Upper lobe of left lung (tissue), 6 donors: ENCODE data around the gene ABCA13. TPM values are rescaled to one million over a fixed set of nuclear protein-coding genes. Genes with fewer than 3 reads are reported as not detected.

Experiments used
- ATAC-seq, 2 donors: fragments of 200-7000 bp; cut with Tn5 transposase; one replicate each; pipeline ENCODE4 v1.9.1; 2022; ENCODE audit warnings: mild to moderate bottlenecking in 2 of 2, moderate library complexity in 2 of 2; ENCODE audit not compliant: low FRiP score in 2 of 2
- DNase-seq, 2 donors: peaks; one replicate each; pipeline ENCODE4 v3.0.0-alpha.2; 2019 to 2020
- H3K27ac ChIP-seq, 4 donors: fragments of 200-600 bp; sonication (generic); one replicate each; pipeline ENCODE4 v1.5.1; 2016 to 2019
- H3K27me3 ChIP-seq, 4 donors: fragments of 200-600 bp; sonication (generic); one replicate each; pipeline ENCODE4 v1.5.1; 2017 to 2019
- H3K36me3 ChIP-seq, 4 donors: fragments of 200-600 bp; sonication (generic); one replicate each; pipeline ENCODE4 v1.5.1; 2016 to 2019
- H3K4me1 ChIP-seq, 4 donors: fragments of 200-600 bp; sonication (generic); one replicate each; pipeline ENCODE4 v1.5.1; 2018 to 2019
- H3K4me3 ChIP-seq, 4 donors: fragments of 200-600 bp; sonication (generic); one replicate each; pipeline ENCODE4 v1.5.1; 2017 to 2019; ENCODE audit warnings: mild to moderate bottlenecking in 2 of 4, moderate library complexity in 1 of 4
- H3K9me3 ChIP-seq, 4 donors: fragments of 200-600 bp; sonication (generic); one replicate each; pipeline ENCODE4 v1.5.1; 2018 to 2019
- CTCF ChIP-seq, 6 experiments: fragments of 450-650 bp in 4 of 6; fragments of 200-600 bp in 2 of 6; sonication (generic) in 2 of 6; IDR thresholded peaks; one replicate each; pipeline ENCODE4 v1.5.1; 2016 to 2019; ENCODE audit warnings: antibody characterized with exemption in 6 of 6
- EP300 ChIP-seq, 4 donors: sonication (generic); formaldehyde crosslinking; IDR thresholded peaks; one replicate each; pipeline ENCODE4 v1.5.1; 2017; ENCODE audit warnings: antibody characterized with exemption in 4 of 4, control low read depth in 2 of 4
- POLR2A ChIP-seq, 4 donors: fragments of 450-650 bp; IDR thresholded peaks; one replicate each; pipeline ENCODE4 v1.5.1; 2016 to 2017; ENCODE audit warnings: antibody characterized with exemption in 4 of 4, mild to moderate bottlenecking in 2 of 4
- POLR2AphosphoS5 ChIP-seq, 2 donors: sonication (generic); formaldehyde crosslinking; IDR thresholded peaks; one replicate each; pipeline ENCODE4 v1.5.1; 2017; ENCODE audit warnings: antibody characterized with exemption in 2 of 2
- WGBS, 2 donors: methylation state at CpG; one replicate each; pipeline ENCODE4 v1.1.5; 2017 to 2018; 5-methylcytosine and 5-hydroxymethylcytosine counted together
- total RNA-seq, 6 donors: library from RNA; depleted of rRNA in 4 of 6; stranded (reverse); fragments of >200 nt in 4 of 6; gene quantifications; one replicate each; pipeline versions ENCODE4 v1.1.0 to v1.2.1, GENCODE V29; 2016 to 2021
- donor health status: DM: no; HTN: no; CAD: no; lungs with moderate emphysema.
- donor health status: DM: no; HTN: yes; CAD: no; lungs with severe emphysema.

Gene ABCA13
- total RNA-seq, 6 donors from 2014 or later, result 0.49 to 27.7 (median 7.1) TPM

GRCh38 chr7:48537561-48537960, 366.3 kb downstream of the ABCA13 start:
- Histone ChIP-seq H3K27me3 (no peaks in the 10 kb centered on the region), H3K9me3 (peaks cover 0 to 7% (median 1%) of the 10 kb centered on the region in 4 donors), H3K4me3 (no peak overlapping the region), H3K36me3 (no peaks in the 10 kb centered on the region), H3K27ac (no peak overlapping the region), H3K4me1 (no peaks in the 10 kb centered on the region)
- DNase-seq, result no peak
- WGBS, 2 donors, result 92 to 98% methylated on average over 2 of the region's 2 CpGs
- TF ChIP-seq POLR2AphosphoS5 (IDR thresholded peaks at IDR 0.05) (no peak), EP300 (IDR thresholded peaks at IDR 0.05) (no peak), POLR2A (IDR thresholded peaks at IDR 0.05) (no peak), CTCF (IDR thresholded peaks at IDR 0.05) (no peak)
- ATAC-seq, result no peak

GRCh38 chr7:48540746-48541145, 369.5 kb downstream of the ABCA13 start:
- Histone ChIP-seq H3K27me3 (no peaks in the 10 kb centered on the region), H3K9me3 (peaks cover 0 to 7% (median 0%) of the 10 kb centered on the region in 4 donors), H3K36me3 (no peaks in the 10 kb centered on the region), H3K4me1 (no peaks in the 10 kb centered on the region), H3K4me3 (no peak overlapping the region), H3K27ac (no peak overlapping the region)
- no peak for TF ChIP-seq CTCF (IDR thresholded peaks at IDR 0.05)
- no peak for TF ChIP-seq EP300 (IDR thresholded peaks at IDR 0.05)
- TF ChIP-seq POLR2A (IDR thresholded peaks at IDR 0.05), result no peak
- no peak for TF ChIP-seq POLR2AphosphoS5 (IDR thresholded peaks at IDR 0.05)
- 23 to 37% methylated on average over 1 of the region's 1 CpG for WGBS, 2 donors
- no peak for ATAC-seq
- DNase-seq, result no peak

- ATAC-seq, result no peak
- Histone ChIP-seq H3K36me3 (no peaks in the 10 kb centered on the region), H3K4me3 (no peak overlapping the region), H3K27me3 (no peaks in the 10 kb centered on the region), H3K4me1 (no peaks in the 10 kb centered on the region), H3K27ac (no peak overlapping the region), H3K9me3 (no peaks in the 10 kb centered on the region)
- TF ChIP-seq CTCF (IDR thresholded peaks at IDR 0.05), result no peak
- no peak for TF ChIP-seq POLR2AphosphoS5 (IDR thresholded peaks at IDR 0.05)
- TF ChIP-seq POLR2A (IDR thresholded peaks at IDR 0.05), result no peak
- no peak for TF ChIP-seq EP300 (IDR thresholded peaks at IDR 0.05)
- DNase-seq, result no peak
- WGBS, 2 donors, result 88 to 93% methylated on average over 2 of the region's 2 CpGs
Measured at GRCh38 chr7:48548667-48549066, 377.4 kb downstream of the ABCA13 start.

GRCh38 chr7:48551652-48552051, 380.4 kb downstream of the ABCA13 start:
- TF ChIP-seq POLR2AphosphoS5 (IDR thresholded peaks at IDR 0.05) (no peak), EP300 (IDR thresholded peaks at IDR 0.05) (no peak), POLR2A (IDR thresholded peaks at IDR 0.05) (no peak), CTCF (IDR thresholded peaks at IDR 0.05) (no peak)
- ATAC-seq (no peak), DNase-seq (no peak)
- Histone ChIP-seq H3K4me3 (no peak overlapping the region), H3K4me1 (no peaks in the 10 kb centered on the region), H3K36me3 (no peaks in the 10 kb centered on the region), H3K27ac (no peak overlapping the region), H3K27me3 (no peaks in the 10 kb centered on the region), H3K9me3 (no peaks in the 10 kb centered on the region)

- WGBS, 2 donors, result 73 to 78% methylated on average over 1 of the region's 1 CpG
- H3K27me3 ChIP-seq, result no peaks in the 10 kb centered on the region
- no peak for ATAC-seq
Measured at GRCh38 chr7:48563334-48563733, 392.1 kb downstream of the ABCA13 start.

More at GRCh38 chr7:48563334-48563733, 392.1 kb downstream of the ABCA13 start:
- TF ChIP-seq CTCF (IDR thresholded peaks at IDR 0.05) (no peak), POLR2AphosphoS5 (IDR thresholded peaks at IDR 0.05) (no peak), EP300 (IDR thresholded peaks at IDR 0.05) (no peak), POLR2A (IDR thresholded peaks at IDR 0.05) (no peak)
- Histone ChIP-seq H3K4me1 (no peaks in the 10 kb centered on the region), H3K27ac (no peak overlapping the region), H3K36me3 (no peaks in the 10 kb centered on the region), H3K4me3 (no peak overlapping the region), H3K9me3 (peaks cover 0 to 3% (median 0%) of the 10 kb centered on the region in 4 donors)
- no peak for DNase-seq
